HuH-7.5 (cell line): ENCODE measurements around the gene NOL9.

Source experiments
- DNase-seq: peaks from one replicate; pipeline ENCODE4 v3.0.0; 2011; ENCODE audit warnings: low spot score

NOL9 gene

DNA sequence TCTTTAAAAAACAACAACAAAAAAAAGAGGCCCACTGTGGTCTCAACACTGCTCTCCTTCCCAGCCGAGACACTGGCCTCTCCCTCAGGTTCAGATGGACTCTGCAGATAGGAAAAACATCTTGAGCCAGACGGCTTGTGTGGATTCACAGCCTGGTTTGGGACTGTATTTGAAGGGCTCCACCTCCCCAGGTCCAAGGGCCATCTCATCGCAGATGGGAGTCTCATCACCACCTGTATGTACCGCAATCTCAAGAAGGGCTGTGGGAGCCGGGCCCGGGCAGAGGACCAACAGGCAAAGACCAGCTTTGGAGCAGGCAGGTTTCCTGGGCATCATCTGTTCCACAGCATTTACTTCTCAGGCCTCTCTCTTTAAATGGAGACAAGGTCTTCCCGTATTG lies 35.7 kb upstream of the NOL9 start:
- DNase-seq = no peak

DNA sequence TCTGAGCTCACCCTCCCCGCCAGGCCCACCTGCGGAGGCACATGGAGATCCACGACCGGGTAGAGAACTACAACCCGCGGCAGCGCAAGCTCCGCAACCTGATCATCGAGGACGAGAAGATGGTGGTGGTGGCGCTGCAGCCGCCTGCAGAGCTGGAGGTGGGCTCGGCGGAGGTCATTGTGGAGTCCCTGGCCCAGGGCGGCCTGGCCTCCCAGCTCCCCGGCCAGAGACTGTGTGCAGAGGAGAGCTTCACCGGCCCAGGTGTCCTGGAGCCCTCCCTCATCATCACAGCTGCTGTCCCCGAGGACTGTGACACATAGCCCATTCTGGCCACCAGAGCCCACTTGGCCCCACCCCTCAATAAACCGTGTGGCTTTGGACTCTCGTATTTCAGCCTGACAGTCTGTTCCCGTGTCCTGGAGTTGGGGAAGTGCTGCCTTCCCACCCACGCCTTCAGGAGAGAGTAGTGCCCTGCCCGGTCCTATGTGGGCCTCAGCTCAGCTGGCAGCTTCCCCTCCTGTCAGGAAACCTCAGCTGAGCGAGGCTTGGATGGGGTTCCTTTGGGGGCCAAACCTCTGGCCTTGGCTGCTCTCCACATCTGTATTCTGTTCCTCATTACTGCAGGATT lies 34.7 kb upstream of the NOL9 start:
- no peak for DNase-seq

DNA sequence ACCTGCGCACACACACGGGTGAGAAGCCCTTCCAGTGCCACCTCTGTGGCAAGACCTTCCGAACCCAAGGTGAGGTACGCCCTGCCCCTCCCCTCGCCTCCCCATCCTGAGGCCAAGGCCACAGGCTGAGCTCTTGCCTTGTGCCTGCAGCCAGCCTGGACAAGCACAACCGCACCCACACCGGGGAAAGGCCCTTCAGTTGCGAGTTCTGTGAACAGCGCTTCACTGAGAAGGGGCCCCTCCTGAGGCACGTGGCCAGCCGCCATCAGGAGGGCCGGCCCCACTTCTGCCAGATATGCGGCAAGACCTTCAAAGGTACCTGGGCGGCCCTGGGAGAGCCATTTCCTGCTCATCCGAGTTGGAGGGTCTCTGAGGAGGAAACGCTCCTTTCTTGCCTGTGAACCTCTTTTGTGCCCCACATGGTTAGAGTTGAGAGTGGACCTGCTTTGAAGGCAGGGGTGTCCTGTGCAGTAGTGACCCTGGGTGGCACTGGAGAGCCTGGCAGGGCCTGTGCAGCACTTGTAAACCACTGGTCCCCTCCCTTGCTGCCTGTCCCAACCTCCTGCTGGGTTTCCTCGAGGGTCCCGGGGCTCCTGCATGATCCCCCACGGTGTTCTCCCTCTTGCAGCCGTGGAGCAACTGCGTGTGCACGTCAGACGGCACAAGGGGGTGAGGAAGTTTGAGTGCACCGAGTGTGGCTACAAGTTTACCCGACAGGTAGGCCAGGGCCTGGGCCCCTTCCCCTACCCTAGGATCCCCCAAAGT lies 34.0 kb upstream of the NOL9 start:
- no peak for DNase-seq

DNA sequence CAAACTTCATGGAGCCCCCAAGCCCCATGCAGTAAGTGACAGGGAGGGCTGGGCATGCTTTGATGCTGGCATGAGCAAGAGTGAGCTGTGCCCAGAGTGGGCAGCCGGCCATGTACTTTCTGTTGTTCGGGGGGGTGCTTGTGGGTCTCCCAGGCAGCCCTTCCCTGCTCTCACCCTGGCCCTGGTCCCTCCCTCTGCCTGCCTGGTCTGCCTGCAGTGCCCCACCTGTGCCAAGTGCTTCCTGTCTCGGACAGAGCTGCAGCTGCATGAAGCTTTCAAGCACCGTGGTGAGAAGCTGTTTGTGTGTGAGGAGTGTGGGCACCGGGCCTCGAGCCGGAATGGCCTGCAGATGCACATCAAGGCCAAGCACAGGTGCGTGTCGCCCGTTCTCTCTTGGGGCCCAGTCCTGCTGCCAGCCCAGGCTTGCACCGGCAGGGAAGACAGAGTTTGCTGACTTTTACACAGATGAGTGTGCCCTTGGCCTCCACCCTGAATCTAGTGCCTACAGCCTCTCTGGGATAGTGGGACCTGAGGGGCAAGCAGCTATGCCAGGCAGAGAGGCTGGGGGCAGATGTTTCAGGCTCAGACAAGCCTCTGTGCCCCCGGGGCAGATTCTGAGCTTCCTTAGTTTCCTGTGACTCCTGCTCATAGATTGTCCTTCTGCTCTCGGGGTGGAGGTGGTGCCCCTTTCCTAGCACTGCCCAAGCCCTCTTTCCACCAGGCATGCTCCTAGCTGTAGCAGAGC lies 33.1 kb upstream of the NOL9 start:
- DNase-seq = no peak

DNA sequence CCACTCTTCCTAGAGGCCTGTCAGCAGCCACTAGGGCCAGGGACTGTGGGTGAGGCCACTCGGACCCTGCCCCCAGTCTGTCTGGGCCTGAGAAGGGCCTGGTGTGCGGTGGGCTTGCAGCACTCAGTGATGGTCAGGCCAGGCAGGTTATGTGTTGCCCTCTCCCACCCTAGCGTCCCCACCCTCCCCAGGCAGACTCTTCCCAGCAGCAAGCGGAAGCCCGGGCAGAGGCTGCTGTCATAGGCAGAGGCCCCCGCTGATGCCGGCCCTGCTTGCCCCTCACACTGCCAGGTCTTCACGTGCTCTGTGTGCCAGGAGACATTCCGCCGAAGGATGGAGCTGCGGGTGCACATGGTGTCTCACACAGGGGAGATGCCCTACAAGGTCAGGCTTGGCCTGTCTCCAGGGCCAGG lies 32.1 kb upstream of the NOL9 start:
- no peak for DNase-seq

DNA sequence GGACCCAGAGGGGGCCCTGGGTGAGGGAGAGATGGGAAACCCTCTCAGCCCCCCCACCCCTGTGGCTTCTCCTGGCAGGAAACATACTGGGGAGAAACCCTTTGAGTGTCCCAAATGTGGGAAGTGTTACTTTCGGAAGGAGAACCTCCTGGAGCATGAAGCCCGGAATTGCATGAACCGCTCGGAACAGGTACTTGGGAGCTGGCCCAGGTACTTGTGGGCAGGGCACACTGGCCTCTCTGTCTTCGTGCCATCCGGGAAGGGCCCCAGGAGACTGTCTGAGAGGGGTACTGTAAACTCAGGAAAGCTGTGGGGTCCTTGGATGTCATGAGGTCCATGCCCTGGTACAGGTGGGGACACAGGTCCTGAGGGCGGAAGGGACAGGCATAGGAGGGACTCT lies 31.5 kb upstream of the NOL9 start:
- DNase-seq = no peak

DNA sequence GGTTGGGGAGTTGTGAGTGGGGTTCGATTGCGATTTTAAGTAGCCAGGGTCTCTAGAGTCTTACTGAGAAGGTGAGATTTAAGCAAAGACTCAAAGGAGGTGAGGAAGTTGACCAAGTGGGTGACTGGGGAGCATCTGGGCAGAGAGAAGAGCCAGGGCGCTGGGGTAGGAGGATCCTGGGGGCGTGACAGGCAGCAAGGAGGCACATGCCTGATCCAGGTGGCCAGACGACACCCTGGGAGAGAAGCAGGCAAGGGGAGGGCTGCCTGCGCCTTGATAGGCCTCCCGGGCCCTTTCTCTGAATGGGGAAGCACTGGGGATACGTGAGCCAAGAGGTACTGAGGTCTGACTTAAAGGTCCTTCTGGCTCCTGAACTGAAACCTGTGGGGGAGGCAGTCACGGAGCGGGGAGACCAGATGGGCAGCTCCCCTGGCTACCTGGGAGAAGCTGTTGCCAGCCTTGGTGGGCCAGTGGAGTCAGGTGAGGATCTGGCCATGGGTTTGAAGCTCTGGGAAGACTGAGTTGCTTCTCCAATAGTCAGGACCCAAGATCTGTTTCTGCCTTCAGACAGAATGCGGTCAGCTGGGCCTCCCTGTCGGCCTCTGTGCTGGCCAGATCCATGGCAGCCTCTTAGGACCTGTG lies 30.9 kb upstream of the NOL9 start:
- DNase-seq = no peak

DNA sequence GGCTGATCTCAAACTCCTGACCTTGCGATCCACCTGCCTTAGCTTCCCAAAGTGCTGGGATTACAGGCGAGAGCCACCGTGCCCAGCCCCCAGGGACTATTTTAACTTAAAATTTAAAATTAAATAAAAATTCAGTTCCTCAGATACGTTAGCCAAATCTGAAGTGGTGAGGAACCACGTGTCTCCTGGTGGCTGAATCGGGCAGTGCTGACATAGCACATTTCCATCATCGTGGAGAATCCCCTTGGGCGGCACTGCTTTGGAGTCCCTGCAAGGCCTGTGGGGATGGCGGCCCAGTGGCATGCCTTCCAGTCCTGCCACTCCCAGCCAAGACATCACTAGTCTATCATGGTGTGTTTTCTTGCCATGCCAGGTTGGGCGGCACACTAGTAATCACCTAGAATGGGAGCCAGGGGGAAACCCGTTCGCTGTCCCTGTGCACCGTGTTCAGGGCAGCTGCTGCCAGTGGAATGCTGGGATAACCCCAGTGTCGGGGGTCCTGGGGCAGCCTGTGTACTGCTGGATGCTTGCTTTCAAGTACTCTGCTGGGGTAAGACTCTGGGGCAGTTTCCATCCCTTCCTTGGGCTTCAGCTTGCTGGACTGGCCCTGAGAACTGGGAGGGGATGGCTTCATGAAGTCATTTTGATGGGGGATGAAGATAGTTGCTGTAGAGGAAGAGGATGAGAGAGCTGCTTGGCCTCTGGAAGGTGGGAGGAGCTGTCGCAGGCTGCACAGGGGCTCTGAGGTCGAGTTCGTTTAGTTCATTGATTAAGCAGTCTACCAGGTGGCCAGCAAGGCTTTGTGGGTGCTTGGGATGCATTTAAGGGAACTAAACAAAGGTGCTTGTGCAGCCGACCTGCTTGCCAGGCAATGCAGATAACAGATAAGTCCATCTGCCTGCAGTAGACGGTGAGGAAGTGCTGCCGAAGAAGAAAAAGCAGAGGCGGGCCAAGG lies 30.1 kb upstream of the NOL9 start:
- no peak for DNase-seq

DNA sequence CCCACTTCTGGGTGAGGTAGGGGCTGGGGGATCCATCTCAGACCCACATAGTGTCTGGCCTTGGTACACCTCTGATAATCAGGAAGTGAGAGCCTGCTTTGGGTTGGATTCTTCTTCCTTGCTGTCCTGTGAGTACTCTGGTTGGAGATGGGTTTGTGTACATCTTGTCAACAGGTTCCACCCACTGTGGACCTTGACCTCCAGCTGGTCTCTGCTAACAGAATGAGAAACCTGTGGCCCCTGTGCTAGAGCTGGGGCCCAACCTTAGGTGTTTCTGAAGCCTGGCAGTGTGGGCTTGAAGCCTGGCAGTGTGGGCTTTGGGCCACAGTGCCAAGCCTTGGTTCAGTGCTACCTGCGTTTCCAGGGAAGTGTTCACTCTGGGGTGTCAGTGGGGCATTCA lies 28.1 kb upstream of the NOL9 start:
- peak; percentile 91 for DNase-seq

DNA sequence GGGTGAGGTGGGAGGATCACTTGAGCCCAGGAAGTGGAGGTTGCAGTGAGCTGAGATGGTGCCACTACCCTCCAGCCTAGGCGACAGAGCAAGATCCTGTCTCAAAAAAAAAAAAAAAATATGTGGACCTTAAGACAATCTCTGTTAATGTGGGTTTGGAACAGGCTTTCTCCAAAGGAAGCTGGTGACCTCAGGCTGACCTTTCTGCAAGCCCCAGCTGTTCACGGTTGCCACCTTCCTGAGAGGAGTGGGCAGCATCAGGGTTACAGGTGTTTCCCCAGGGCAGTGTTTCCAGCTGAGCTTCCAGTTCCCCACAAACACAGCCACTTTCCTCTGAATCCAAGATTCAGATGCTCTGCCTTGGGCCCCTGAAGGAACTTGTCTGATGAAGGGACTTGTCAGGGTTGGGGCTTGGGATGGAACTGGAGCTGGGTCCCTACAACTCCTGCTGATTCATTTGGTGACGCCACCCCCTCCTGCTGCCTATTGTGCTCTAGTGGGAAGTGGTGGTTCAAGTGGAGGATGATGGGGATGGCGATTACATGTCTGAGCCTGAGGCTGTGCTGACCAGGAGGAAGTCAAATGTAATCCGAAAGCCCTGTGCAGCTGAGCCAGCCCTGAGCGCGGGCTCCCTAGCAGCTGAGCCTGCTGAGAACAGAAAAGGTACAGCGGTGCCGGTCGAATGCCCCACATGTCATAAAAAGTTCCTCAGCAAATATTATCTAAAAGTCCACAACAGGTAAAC lies 27.4 kb upstream of the NOL9 start:
- no peak for DNase-seq

DNA sequence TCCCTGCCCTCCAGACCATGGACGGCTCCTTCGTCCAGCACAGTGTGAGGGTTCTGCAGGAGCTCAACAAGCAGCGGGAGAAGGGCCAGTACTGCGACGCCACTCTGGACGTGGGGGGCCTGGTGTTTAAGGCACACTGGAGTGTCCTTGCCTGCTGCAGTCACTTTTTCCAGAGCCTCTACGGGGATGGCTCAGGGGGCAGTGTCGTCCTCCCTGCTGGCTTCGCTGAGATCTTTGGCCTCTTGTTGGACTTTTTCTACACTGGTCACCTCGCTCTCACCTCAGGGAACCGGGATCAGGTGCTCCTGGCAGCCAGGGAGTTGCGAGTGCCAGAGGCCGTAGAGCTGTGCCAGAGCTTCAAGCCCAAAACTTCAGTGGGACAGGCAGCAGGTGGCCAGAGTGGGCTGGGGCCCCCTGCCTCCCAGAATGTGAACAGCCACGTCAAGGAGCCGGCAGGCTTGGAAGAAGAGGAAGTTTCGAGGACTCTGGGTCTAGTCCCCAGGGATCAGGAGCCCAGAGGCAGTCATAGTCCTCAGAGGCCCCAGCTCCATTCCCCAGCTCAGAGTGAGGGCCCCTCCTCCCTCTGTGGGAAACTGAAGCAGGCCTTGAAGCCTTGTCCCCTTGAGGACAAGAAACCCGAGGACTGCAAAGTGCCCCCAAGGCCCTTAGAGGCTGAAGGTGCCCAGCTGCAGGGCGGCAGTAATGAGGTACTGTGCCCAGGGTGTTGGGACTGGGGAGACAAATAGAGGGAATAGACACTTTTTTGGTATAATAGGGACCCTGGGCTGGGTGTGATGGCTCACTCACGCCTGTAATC lies 26.5 kb upstream of the NOL9 start:
- no peak for DNase-seq

DNA sequence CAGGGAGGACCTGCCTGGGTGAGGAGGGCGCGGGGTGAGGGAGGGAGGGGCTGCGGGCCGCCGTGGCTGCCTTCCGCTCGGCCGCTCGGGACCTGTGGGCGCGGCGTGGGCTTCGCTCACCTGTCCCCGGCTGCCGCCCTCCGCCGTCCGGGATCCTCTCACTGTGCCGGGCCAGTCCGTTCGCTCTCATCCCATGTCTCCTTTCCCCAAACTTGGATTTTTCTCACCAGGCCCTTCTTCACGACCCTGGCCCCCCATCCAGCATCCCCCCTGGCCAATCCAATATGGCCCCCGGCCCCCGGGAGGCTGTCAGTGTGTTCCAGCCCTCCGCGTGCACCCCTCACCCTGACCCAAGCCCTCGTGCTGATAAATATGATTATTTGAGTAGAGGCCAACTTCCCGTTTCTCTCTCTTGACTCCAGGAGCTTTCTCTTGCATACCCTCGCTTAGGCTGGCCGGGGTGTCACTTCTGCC lies 25.8 kb upstream of the NOL9 start:
- no peak for DNase-seq

DNA sequence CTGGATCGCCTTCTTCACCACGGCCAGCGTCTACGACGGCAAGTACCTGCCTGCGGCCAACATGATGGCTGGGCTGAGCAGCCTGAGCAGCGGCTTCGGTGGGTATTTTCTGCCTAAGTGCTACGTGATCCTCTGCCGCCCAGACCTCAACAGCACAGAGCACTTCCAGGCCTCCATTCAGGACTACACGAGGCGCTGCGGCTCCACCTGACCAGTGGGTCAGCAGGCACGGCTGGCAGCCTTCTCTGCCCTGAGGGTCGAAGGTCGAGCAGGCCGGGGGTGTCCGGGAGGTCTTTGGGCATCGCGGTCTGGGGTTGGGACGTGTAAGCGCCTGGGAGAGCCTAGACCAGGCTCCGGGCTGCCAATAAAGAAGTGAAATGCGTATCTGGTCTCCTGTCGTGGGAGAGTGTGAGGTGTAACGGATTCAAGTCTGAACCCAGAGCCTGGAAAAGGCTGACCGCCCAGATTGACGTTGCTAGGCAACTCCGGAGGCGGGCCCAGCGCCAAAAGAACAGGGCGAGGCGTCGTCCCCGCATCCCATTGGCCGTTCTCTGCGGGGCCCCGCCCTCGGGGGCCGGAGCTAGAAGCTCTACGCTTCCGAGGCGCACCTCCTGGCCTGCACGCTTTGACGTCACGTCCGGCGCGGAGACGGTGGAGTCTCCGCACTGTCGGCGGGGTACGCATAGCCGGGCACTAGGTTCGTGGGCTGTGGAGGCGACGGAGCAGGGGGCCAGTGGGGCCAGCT lies 25.2 kb upstream of the NOL9 start, which contains the start of gene ZBTB48:
TSS of gene ZBTB48 (plus strand) at position 621 of the 745 bp plus-strand sequence. CDS start 616 bp downstream, outside the sequence.
- DNase-seq = peak; percentile 98

DNA sequence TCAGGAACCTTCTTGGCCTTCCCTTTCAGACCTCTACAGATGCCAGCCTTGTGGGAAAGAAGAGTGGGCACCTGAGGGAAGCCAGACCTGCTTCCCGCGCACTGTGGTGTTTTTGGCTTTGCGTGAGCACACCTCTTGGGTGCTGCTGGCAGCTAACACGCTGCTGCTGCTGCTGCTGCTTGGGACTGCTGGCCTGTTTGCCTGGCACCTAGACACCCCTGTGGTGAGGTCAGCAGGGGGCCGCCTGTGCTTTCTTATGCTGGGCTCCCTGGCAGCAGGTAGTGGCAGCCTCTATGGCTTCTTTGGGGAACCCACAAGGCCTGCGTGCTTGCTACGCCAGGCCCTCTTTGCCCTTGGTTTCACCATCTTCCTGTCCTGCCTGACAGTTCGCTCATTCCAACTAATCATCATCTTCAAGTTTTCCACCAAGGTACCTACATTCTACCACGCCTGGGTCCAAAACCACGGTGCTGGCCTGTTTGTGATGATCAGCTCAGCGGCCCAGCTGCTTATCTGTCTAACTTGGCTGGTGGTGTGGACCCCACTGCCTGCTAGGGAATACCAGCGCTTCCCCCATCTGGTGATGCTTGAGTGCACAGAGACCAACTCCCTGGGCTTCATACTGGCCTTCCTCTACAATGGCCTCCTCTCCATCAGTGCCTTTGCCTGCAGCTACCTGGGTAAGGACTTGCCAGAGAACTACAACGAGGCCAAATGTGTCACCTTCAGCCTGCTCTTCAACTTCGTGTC lies 24.5 kb upstream of the NOL9 start:
- DNase-seq = no peak

DNA sequence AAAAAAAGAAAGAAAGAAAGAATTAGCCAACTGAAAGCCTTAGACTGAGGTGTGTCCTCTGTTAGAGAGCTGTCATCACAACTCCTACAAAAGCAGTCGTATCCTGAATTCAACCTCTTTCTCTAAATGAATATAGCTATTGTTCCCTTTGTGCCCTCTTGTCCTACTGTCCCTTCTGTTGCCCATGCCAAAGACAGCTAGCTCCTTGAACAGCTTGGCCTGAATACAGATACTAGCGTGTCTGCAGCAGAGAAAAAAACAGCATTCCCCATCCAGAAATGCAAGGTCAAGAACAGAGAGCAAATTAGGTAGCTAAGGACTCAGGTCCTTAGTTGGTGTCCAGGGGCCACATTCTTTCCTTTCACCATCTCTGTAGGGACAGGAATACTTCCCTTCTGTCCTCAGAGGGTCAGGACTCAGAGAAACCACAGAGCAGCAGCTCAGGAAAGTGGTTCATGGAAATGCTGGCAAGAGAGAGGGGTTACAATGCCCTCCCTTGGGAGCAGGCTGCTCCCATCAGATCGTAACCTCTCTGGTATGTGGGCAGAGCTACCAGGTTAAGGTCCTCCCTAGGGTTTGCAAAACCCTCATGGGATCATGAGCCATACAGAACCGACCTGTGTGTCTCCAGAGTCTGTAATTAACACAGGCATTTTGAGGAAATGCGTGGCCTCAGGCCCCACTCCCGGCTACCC lies 23.7 kb upstream of the NOL9 start:
- no peak for DNase-seq

DNA sequence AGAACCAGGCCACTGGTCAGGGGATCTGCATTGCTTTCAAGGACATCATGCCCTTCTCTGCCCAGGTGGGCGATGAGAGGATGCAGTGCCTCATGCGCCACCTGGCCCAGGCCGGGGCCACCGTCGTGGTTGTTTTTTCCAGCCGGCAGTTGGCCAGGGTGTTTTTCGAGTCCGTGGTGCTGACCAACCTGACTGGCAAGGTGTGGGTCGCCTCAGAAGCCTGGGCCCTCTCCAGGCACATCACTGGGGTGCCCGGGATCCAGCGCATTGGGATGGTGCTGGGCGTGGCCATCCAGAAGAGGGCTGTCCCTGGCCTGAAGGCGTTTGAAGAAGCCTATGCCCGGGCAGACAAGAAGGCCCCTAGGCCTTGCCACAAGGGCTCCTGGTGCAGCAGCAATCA lies 20.5 kb upstream of the NOL9 start:
- no peak for DNase-seq

DNA sequence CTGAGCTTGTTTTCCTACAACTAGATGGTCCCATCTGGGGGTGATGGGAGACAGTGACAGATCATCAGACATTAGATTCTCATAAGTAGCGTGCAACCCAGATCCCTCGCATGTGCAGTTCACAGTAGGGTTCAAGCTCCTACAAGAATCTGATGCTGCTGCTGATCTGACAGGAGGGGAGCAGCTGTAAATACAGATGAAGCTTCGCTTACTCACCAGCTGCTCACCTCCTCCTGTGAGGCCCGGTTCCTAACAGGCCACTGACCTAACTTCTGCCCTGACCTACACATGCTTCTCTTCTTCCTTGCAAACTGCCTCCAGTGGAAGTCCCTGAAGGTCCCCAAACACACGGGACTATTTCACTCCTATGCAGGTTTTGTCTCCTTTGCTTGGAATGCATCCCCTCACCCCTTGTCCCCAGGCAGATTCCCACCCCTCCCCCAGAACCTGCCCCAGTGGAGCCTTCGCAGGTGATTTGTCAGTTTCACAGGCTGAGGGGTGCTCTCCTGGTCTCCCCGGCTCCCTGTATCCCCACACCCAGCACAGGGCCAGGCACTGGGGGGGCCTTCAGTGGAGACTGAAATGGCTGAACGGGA lies 19.8 kb upstream of the NOL9 start:
- DNase-seq = no peak
